IMR-90 (cell line): ENCODE data around the gene MPC2. TPM values are rescaled to one million over a fixed set of nuclear protein-coding genes. Genes with fewer than 3 reads are reported as not detected.

Experiments used
- ATAC-seq: fragments of 200-7000 bp; cut with Tn5 transposase; 2 replicates; pipeline ENCODE4 v1.9.1; 2020; ENCODE audit warnings: low read depth, mild to moderate bottlenecking, moderate library complexity
- BruUV-seq: library from RNA; stranded (reverse); fragments of 400-500 nt; replicated peaks from 2 replicates; lab custom pipeline; 2021; lab: Mats Ljungman, UMichigan
- CTCF ChIA-PET: fragments of 300-600 bp; formaldehyde crosslinking; extraction: SDS; loops from one replicate; lab custom pipeline; 2021; ENCODE audit warnings: antibody characterized with exemption; lab: Yijun Ruan, JAX
- POLR2A ChIA-PET: fragments of 300-600 bp; sonication (Branson Sonifier 250); formaldehyde crosslinking; loops from one replicate; lab custom pipeline; 2022; ENCODE audit warnings: antibody characterized with exemption; ENCODE audit not compliant: unreplicated experiment; lab: Charles Lee
- DNase-seq: peaks from one replicate; pipeline ENCODE4 v3.0.0; 2013
- H2AFZ ChIP-seq: replicated peaks from 2 replicates; pipeline ENCODE3; 2013; ENCODE audit warnings: low read length, mild to moderate bottlenecking; ENCODE audit not compliant: poor library complexity
- H2AK5ac ChIP-seq: 2 replicates; pipeline ENCODE4 v1.6.1; 2013; ENCODE audit warnings: low read depth, low read length, inconsistent platforms
- H2AK9ac ChIP-seq: replicated peaks from 2 replicates; pipeline ENCODE3; 2013; ENCODE audit warnings: mild to moderate bottlenecking, low read depth, low read length, moderate library complexity; ENCODE audit not compliant: poor library complexity
- H2BK120ac ChIP-seq: 2 replicates; pipeline ENCODE4 v1.6.1; 2013; ENCODE audit warnings: low read depth, low read length, inconsistent platforms
- H2BK15ac ChIP-seq: 3 replicates; pipeline ENCODE4 v1.6.1; 2013; ENCODE audit warnings: low read depth, low read length, inconsistent platforms
- H2BK20ac ChIP-seq: 2 replicates; pipeline ENCODE4 v1.6.1; 2013; ENCODE audit warnings: low read depth, mild to moderate bottlenecking, inconsistent platforms, low read length, moderate library complexity
- H2BK5ac ChIP-seq: 2 replicates; pipeline ENCODE4 v1.6.1; 2013; ENCODE audit warnings: mild to moderate bottlenecking, low read depth, low read length, inconsistent platforms; ENCODE audit not compliant: poor library complexity, severe bottlenecking
- H3K14ac ChIP-seq: replicated peaks from 2 replicates; pipeline ENCODE4 v1.6.1; 2013; ENCODE audit warnings: low read depth, low read length, inconsistent platforms
- H3K18ac ChIP-seq: 2 replicates; pipeline ENCODE4 v1.6.1; 2013; ENCODE audit warnings: low read depth, low read length, control low read depth
- H3K23ac ChIP-seq: 2 replicates; pipeline ENCODE4 v1.6.1; 2013; ENCODE audit warnings: low read depth, low read length, inconsistent platforms
- H3K27ac ChIP-seq: 2 replicates; pipeline ENCODE4 v1.5.1; 2013; ENCODE audit warnings: mild to moderate bottlenecking, control low read depth, low read length; ENCODE audit not compliant: insufficient read depth
- H3K27me3 ChIP-seq: 2 replicates; pipeline ENCODE4 v1.6.1; 2013; ENCODE audit warnings: low read length; ENCODE audit not compliant: control insufficient read depth, insufficient read depth
- H3K36me3 ChIP-seq: 2 replicates; pipeline ENCODE4 v1.6.1; 2013; ENCODE audit warnings: low read length, mixed read lengths; ENCODE audit not compliant: control insufficient read depth, insufficient read depth
- H3K4ac ChIP-seq: 2 replicates; pipeline ENCODE4 v1.6.1; 2013; ENCODE audit warnings: low read depth, low read length, inconsistent platforms
- H3K4me1 ChIP-seq: 2 replicates; pipeline ENCODE4 v1.6.1; 2013; ENCODE audit warnings: low read length, mixed read lengths; ENCODE audit not compliant: control insufficient read depth, insufficient read depth
- H3K4me2 ChIP-seq: 2 replicates; pipeline ENCODE4 v1.6.1; 2013; ENCODE audit warnings: low read depth, mild to moderate bottlenecking, control low read depth, low read length, moderate library complexity
- H3K4me3 ChIP-seq: 2 replicates; pipeline ENCODE4 v1.5.1; 2013; ENCODE audit warnings: low read depth, mild to moderate bottlenecking, control low read depth, low read length, moderate library complexity; ENCODE audit not compliant: insufficient read depth
- H3K56ac ChIP-seq: 2 replicates; pipeline ENCODE4 v1.6.1; 2013; ENCODE audit warnings: low read length, inconsistent platforms; ENCODE audit not compliant: insufficient read depth; ENCODE audit errors: extremely low read depth
- H3K79me1 ChIP-seq, 2 experiments: 2 replicates each; pipeline ENCODE4 v1.6.1; 2013; ENCODE audit warnings: low read length in 2 of 2, inconsistent platforms in 1 of 2, low read depth in 1 of 2
- H3K9ac ChIP-seq: 2 replicates; pipeline ENCODE4 v1.6.1; 2013; ENCODE audit warnings: low read depth, low read length, control low read depth
- H3K9me1 ChIP-seq: 2 replicates; pipeline ENCODE4 v1.6.1; 2013; ENCODE audit warnings: low read length, inconsistent platforms; ENCODE audit not compliant: insufficient read depth
- H3K9me3 ChIP-seq: 2 replicates; pipeline ENCODE4 v1.6.1; 2013; ENCODE audit warnings: low read length; ENCODE audit not compliant: control insufficient read depth, insufficient read depth
- H4K20me1 ChIP-seq: 2 replicates; pipeline ENCODE4 v1.6.1; 2013; ENCODE audit warnings: low read length, inconsistent platforms; ENCODE audit not compliant: insufficient read depth
- H4K5ac ChIP-seq: 2 replicates; pipeline ENCODE4 v1.6.1; 2013; ENCODE audit warnings: mild to moderate bottlenecking, low read depth, low read length, control low read depth
- H4K8ac ChIP-seq, 2 experiments: 2 replicates each; pipeline ENCODE4 v1.6.1; 2013; ENCODE audit warnings: low read depth in 2 of 2, low read length in 2 of 2, control low read depth in 1 of 2, inconsistent platforms in 1 of 2
- H4K91ac ChIP-seq: 2 replicates; pipeline ENCODE4 v1.6.1; 2013; ENCODE audit warnings: low read depth, low read length, inconsistent platforms; ENCODE audit not compliant: insufficient read depth
- BHLHE40 ChIP-seq: fragments of 150-350 bp; IDR thresholded peaks from 2 replicates; pipeline ENCODE4 v1.6.1; 2016; ENCODE audit warnings: mild to moderate bottlenecking, low read depth, low read length
- MAZ ChIP-seq: IDR thresholded peaks from 2 replicates; pipeline ENCODE4 v1.6.1; 2012; ENCODE audit warnings: low read depth, mild to moderate bottlenecking, low read length, improper control_type of control experiment, moderate library complexity, borderline replicate concordance
- MXI1 ChIP-seq: IDR thresholded peaks from 2 replicates; pipeline ENCODE4 v1.6.1; 2012; ENCODE audit warnings: low read depth, mild to moderate bottlenecking, low read length, moderate library complexity, borderline replicate concordance
- RAD21 ChIP-seq: IDR thresholded peaks from 2 replicates; pipeline ENCODE4 v1.6.1; 2012; ENCODE audit warnings: low read length, improper control_type of control experiment
- RCOR1 ChIP-seq: IDR thresholded peaks from 2 replicates; pipeline ENCODE4 v1.6.1; 2012; ENCODE audit warnings: mild to moderate bottlenecking, low read length, improper control_type of control experiment; ENCODE audit not compliant: insufficient replicate concordance
- RFX5 ChIP-seq: IDR thresholded peaks from 2 replicates; pipeline ENCODE4 v1.8.0; 2012; ENCODE audit warnings: low read depth, mild to moderate bottlenecking, low read length, moderate library complexity
- SMC3 ChIP-seq: fragments of 150-350 bp; IDR thresholded peaks from 2 replicates; pipeline ENCODE4 v1.6.1; 2016; ENCODE audit warnings: low read depth, mild to moderate bottlenecking, antibody characterized with exemption, low read length, moderate library complexity
- WGBS, 2 experiments: methylation state at CpG; one replicate each; pipeline versions ENCODE4 v1.1.5 to v1.1.7; 2013; ENCODE audit warnings: missing lambda C conversion rate in 2 of 2; ENCODE audit not compliant: insufficient read length in 1 of 2; ENCODE audit errors: extremely low coverage in 2 of 2; 5-methylcytosine and 5-hydroxymethylcytosine counted together
- dilution Hi-C: fragments of 300-500 bp; cut with HindIII; formaldehyde crosslinking; loops from one replicate; pipeline ENCODE4 v1.14.3; 2018; ENCODE audit warnings: low sequenced_read_pairs; ENCODE audit not compliant: unreplicated experiment
- in situ Hi-C: fragments of 300-500 bp; cut with MboI; formaldehyde crosslinking; loops from 3 replicates; pipeline ENCODE4 v1.14.3; 2019; ENCODE audit warnings: low sequenced_read_pairs, inconsistent platforms, mixed read lengths
- intact Hi-C: fragments of 100-400 bp; cut with micrococcal nuclease; formaldehyde crosslinking; loops from 2 replicates; pipeline ENCODE4 v1.10.0; 2022
- polyA plus RNA-seq, 3 experiments: library from polyadenylated mRNA; depleted of rRNA; stranded (reverse); fragments of >200 nt; gene quantifications; 2 replicates each; pipeline ENCODE4 v1.2.3, GENCODE V29; 2012; ENCODE audit warnings: low replicate concordance in 1 of 3
- total RNA-seq: library from RNA; depleted of rRNA; stranded (reverse); fragments of >200 nt; gene quantifications from 2 replicates; pipeline ENCODE4 v1.2.3, GENCODE V29; 2012
- TF ChIP-seq, protein P1 (sequence below): conservative IDR thresholded peaks from 2 replicates; pipeline ENCODE4 v1.5.1; 2012; ENCODE audit warnings: mild to moderate bottlenecking, low read depth, low read length, improper control_type of control experiment
- TF ChIP-seq, protein P2 (sequence below): fragments of 150-350 bp; IDR thresholded peaks from 2 replicates; pipeline ENCODE4 v1.6.1; 2016; ENCODE audit warnings: low read depth, mild to moderate bottlenecking, low read length, moderate library complexity, borderline replicate concordance

The MPC2 gene
- total and polyA plus RNA-seq, 2 of the 4 experiments (the other 2 are of a cell fraction) = 35.0 to 42.9 TPM

DNA sequence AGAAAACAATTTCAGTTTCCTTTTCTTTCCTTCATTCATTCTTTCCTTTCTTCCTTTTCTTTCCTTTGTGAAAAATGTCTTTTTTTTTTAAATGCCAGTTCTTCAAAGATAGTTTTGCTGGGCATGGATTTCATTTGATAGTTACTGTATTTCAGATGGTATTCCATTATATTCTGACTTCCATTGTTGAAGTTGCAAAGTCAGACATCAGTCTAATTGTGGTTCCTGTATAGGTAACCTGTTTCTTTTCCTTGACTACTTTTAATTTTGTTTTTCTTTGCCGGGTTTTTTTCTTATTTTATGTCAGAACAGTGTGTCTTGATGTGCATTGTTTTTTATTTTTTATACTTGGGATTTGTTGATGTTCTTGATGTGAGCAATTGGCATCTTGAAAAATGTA lies 40.4 kb upstream of the MPC2 start:
- peaks cover 19 to 39% of the 10 kb centered on the region in 2 experiments for H3K79me1 ChIP-seq
- H2BK120ac ChIP-seq = no peak overlapping the region
- no peak overlapping the region for H2BK15ac ChIP-seq
- H3K18ac ChIP-seq = no peak overlapping the region
- intact Hi-C loops = no loop called here
- H4K20me1 ChIP-seq = peaks cover 12% of the 10 kb centered on the region; the same call in 1 of the 2 replicates
- no peak for ATAC-seq
- no peak for DNase-seq
- H2BK20ac ChIP-seq = no peak overlapping the region
- no TSS peak for BruUV-seq
- H3K9me1 ChIP-seq = no peaks in the 10 kb centered on the region
- dilution Hi-C loops = no loop called here
- no peaks in the 10 kb centered on the region for H3K4me1 ChIP-seq
- CTCF ChIA-PET = no interaction called here
- POLR2A ChIA-PET = no interaction called here
- no peak overlapping the region for H3K23ac ChIP-seq
- no peak overlapping the region for H2AK5ac ChIP-seq
- H4K5ac ChIP-seq = no peak overlapping the region
- H4K91ac ChIP-seq = no peak overlapping the region
- no peak overlapping the region for H2BK5ac ChIP-seq
- H3K14ac ChIP-seq = no peak overlapping the region
- H2AK9ac ChIP-seq = no peak overlapping the region
- no peak overlapping the region for H3K56ac ChIP-seq
- no peak overlapping the region for H3K4me2 ChIP-seq
- TF ChIP-seq RFX5 = no peak
- no peak for TF ChIP-seq MXI1
- TF ChIP-seq, protein P1, sequence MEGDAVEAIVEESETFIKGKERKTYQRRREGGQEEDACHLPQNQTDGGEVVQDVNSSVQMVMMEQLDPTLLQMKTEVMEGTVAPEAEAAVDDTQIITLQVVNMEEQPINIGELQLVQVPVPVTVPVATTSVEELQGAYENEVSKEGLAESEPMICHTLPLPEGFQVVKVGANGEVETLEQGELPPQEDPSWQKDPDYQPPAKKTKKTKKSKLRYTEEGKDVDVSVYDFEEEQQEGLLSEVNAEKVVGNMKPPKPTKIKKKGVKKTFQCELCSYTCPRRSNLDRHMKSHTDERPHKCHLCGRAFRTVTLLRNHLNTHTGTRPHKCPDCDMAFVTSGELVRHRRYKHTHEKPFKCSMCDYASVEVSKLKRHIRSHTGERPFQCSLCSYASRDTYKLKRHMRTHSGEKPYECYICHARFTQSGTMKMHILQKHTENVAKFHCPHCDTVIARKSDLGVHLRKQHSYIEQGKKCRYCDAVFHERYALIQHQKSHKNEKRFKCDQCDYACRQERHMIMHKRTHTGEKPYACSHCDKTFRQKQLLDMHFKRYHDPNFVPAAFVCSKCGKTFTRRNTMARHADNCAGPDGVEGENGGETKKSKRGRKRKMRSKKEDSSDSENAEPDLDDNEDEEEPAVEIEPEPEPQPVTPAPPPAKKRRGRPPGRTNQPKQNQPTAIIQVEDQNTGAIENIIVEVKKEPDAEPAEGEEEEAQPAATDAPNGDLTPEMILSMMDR = no peak
- TF ChIP-seq BHLHE40 = no peak
- no peak for TF ChIP-seq SMC3
- TF ChIP-seq MAZ = no peak
- TF ChIP-seq RAD21 = no peak
- TF ChIP-seq RCOR1 = no peak
- TF ChIP-seq, protein P2, sequence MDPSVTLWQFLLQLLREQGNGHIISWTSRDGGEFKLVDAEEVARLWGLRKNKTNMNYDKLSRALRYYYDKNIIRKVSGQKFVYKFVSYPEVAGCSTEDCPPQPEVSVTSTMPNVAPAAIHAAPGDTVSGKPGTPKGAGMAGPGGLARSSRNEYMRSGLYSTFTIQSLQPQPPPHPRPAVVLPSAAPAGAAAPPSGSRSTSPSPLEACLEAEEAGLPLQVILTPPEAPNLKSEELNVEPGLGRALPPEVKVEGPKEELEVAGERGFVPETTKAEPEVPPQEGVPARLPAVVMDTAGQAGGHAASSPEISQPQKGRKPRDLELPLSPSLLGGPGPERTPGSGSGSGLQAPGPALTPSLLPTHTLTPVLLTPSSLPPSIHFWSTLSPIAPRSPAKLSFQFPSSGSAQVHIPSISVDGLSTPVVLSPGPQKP = no peak
- no peak overlapping the region for H3K9ac ChIP-seq
- no peaks in the 10 kb centered on the region for H3K9me3 ChIP-seq
- no peak overlapping the region for H3K4ac ChIP-seq
- H3K36me3 ChIP-seq = peaks cover 18% of the 10 kb centered on the region; the same call in 1 of the 2 replicates
- no peak overlapping the region for H3K4me3 ChIP-seq
- WGBS, 2 experiments = no CpG with 5 or more reads among the region's 1 CpG
- H4K8ac ChIP-seq = no peak overlapping the region
- in situ Hi-C loops = no loop called here
- no peak overlapping the region for H3K27ac ChIP-seq
- H3K27me3 ChIP-seq = no peaks in the 10 kb centered on the region
- no peak overlapping the region for H2AFZ ChIP-seq
